K562 treated with DMSO at 1 percent for 12 hours (cell line): ENCODE results near the gene LAMB4. TPM values are rescaled to one million over a fixed set of nuclear protein-coding genes. Genes with fewer than 3 reads are reported as not detected.

Experiments
- total RNA-seq: library from RNA; unstranded; fragments of 300-600 nt; gene quantifications from 2 replicates; pipeline ENCODE4 v1.2.3, GENCODE V29; 2022; ENCODE audit not compliant: insufficient read depth

Gene LAMB4, protein sequence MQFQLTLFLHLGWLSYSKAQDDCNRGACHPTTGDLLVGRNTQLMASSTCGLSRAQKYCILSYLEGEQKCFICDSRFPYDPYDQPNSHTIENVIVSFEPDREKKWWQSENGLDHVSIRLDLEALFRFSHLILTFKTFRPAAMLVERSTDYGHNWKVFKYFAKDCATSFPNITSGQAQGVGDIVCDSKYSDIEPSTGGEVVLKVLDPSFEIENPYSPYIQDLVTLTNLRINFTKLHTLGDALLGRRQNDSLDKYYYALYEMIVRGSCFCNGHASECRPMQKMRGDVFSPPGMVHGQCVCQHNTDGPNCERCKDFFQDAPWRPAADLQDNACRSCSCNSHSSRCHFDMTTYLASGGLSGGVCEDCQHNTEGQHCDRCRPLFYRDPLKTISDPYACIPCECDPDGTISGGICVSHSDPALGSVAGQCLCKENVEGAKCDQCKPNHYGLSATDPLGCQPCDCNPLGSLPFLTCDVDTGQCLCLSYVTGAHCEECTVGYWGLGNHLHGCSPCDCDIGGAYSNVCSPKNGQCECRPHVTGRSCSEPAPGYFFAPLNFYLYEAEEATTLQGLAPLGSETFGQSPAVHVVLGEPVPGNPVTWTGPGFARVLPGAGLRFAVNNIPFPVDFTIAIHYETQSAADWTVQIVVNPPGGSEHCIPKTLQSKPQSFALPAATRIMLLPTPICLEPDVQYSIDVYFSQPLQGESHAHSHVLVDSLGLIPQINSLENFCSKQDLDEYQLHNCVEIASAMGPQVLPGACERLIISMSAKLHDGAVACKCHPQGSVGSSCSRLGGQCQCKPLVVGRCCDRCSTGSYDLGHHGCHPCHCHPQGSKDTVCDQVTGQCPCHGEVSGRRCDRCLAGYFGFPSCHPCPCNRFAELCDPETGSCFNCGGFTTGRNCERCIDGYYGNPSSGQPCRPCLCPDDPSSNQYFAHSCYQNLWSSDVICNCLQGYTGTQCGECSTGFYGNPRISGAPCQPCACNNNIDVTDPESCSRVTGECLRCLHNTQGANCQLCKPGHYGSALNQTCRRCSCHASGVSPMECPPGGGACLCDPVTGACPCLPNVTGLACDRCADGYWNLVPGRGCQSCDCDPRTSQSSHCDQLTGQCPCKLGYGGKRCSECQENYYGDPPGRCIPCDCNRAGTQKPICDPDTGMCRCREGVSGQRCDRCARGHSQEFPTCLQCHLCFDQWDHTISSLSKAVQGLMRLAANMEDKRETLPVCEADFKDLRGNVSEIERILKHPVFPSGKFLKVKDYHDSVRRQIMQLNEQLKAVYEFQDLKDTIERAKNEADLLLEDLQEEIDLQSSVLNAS (N-terminal part only)
- not detected in 2 replicates for total RNA-seq

DNA sequence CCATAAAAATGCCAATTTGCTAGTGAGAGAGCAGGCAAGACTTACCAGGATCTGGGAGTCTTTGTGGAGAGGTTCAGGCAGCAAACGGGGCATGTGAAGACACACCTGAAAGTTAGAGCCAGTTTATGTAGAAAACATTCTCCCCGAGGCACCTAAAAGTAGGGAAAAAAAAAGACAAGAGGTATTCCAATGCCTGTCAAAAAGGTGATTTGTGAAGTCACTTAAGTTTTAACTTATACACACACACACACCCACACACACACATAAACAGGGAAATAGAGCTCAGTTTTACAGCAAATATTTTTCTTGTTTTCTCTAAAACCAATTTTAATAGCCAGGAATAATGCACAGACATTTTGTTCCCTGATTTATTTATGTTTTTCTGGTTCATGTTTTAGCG, at the start of gene LAMB4:
LAMB4 (minus strand) TSS at position 101 of the 400 bp plus-strand sequence. CDS start 7,197 bp downstream, outside the sequence.

DNA sequence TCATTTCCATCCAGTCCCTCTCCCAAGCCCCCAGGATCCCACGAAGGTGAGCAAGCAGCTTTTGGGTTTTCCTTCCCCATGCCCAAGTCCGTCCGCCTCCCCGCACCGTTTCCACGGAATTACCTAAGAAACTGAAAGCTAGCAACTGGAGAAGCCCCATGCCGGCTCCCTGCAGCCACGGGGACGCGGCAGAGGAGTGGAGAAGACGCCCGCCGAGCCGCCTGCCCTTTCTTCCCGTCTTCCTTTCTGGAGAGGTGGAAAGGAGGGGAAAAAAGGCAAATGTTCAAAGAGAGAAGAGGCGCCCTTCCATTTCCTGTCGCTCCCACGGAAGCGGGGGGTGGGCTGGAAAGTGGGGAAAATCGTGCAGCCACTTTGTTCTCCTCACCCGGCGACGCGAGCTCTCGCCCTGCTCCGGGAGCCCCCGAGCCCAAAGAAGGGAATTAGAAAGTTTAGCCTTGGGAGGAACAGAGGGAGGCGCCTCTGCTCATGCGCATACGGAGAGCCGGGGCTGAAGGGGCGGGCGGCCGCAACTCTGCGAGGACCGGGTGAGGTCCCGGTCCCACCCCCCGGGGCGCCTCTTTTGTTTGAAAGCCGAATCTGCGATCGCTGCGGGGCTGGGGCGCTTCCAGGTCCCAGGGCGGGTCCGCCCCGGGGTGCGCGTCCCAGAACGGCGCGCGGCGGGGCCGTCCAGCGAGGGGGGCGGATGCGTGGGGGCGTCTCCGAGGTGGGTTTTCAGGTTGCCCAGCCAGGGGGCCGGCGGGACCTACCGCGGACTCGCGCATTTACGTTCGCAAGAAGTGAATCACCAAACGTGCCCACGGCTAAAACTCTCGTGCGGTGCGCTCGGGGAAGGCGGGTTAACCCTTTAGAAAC, 127.2 kb downstream of the LAMB4 start, which contains the start of gene LAMB1:
LAMB1 (minus strand) TSS at position 436 of the 873 bp plus-strand sequence; CDS start at position 160, 276 bp downstream.

Other genes starting within 250 kb of the LAMB4 start
- gene DLD, start 239.2 kb downstream of the LAMB4 start, total RNA-seq, result 128 and 295 TPM in 2 replicates
- gene LAMB1, start 127.2 kb downstream of the LAMB4 start, total RNA-seq, result 16.2 and 29.4 TPM in 2 replicates